NCI-H1417 treated with DMSO at 0.1 percent for 48 hours (cell line): ENCODE data around the gene FAM83G.
"Not testable (repeated sequence)": the region's sequence is repeated elsewhere in the genome, so short reads cannot be mapped to it uniquely, and the experiment has no call there.

Experiments used
- DNase-seq: peaks from one replicate; lab custom pipeline; 2025; lab: John Stamatoyannopoulos, UW

The FAM83G gene

DNA sequence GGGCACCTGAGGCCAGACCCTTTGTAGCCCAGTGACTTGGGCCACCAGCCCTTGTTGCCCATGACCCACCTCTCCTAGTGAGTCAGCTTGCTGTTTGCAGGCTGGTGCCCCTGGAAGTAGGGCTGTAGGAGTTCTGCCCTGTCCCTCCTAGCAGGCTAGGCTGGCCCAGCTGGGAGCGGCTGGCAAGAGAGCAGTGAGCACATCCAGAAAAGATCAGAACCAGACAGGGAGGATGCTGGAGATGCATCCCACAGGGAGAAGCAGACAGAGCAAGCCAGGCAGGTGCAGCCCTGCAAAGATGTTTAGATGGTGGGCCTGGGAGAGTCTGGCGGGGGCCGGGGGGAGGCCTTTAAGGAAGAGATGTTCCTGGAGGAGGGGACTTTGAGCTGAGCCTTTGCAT lies 50.2 kb downstream of the FAM83G start:
- DNase-seq, result no peak

DNA sequence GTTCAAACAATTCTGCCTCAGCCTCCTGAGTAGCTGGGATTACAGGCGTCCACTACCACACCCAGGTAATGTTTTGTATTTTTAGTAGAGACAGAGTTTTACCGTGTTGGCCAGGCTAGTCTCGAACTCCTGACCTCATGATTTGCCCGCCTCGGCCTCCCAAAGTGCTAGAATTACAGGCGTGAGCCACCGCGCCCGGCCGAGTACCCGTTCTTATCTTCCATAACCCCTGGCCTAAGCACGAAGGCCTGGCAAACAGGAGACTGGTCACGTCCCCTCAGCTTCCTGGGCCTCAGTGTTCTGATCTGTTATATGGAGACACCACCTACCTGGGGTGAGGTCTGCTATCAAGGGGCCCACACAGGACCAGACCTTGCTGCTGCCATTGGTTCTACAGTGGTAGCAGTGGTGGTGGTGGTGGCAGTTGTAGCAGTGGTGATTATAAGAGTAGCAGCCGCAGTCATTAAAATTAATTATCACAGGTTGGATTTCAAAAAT lies 51.3 kb downstream of the FAM83G start:
- DNase-seq, result no peak

DNA sequence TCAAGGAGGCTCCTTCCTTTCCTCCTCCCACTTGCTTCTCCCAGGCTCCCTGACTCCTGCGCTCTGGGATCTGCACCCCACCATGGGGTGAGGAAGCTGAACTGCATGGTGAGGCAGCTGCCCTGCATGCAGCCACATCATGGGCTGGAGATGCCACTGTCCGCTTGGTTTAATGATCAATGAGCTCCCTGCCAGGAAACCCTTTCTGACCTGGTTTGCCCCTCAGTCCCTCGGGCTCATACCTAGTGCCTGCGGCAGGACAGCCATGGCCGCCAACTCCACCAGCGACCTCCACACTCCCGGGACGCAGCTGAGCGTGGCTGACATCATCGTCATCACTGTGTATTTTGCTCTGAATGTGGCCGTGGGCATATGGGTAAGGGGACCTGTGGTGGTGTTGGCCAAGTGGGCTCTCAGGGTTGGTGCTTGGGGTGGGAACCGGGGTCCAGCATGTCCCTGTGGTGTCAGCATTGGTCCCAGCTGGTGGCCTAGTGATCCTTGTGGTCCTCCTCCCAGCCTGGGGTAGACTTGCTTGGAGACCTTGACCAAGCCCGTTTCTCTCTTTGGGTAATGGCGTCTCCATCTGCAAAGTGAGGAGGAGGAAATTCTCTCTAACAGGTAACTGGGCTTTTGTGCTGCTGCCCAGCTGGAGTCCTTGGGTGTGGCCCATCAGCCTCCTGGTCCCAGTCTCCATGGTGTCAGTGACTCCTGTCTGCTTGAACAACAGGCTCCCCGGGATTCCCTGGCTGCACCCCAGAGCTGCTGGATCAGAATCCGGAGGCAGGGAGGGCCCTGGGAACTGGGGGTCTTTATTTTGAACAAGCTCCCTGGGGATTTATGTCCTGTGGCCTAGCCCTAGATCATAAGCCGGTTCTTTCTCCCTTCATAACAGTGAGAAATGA lies 52.4 kb downstream of the FAM83G start, which contains the start of gene SLC5A10:
SLC5A10 (plus strand) TSS at position 225 of the 902 bp plus-strand sequence; CDS start at position 266, 41 bp downstream.
- DNase-seq, result no peak

DNA sequence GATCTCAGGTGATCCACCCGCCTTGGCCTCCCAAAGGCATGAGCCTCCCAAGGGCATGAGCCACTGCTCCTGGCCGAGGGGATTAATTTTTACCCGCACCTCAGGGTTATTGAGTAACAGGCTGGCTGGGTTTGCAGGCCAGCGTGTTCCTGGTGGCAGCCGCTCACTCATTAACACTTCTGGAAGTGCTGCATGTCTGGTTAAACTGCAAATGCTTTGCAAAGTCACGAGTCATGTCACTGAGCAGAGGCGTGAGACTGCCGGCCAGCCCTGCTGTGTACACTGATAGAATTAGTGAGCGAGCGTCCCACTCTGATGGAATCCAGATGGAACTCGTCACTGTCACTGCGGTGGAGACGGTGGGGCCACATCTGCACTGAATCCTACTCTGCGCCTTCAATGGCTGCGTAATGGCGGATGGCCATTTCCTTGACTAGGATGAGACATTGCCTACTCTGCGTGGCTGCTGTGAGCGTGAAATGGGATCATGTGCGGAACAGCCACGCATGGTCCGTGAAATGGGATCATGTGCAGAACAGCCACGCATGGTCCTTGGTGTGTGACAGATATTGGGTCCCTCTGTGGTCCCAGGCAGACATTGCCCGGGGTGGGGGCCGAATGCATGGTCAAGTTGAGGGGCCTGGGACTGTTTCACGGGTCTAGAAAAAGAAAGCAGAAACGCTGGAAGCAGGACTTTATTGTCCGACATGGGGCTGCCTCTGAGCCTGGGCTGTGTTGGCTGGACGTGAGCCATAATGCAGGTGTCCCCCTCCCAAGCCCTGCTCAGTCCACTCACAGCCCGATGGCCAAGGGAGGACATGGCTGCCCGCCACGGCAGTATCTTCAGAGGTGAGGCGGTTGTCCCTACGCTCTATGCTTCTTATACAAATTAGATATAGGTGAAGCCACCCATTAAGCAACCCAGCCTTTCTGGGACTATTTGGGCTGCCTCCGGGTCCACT lies 53.3 kb downstream of the FAM83G start:
- no peak for DNase-seq

DNA sequence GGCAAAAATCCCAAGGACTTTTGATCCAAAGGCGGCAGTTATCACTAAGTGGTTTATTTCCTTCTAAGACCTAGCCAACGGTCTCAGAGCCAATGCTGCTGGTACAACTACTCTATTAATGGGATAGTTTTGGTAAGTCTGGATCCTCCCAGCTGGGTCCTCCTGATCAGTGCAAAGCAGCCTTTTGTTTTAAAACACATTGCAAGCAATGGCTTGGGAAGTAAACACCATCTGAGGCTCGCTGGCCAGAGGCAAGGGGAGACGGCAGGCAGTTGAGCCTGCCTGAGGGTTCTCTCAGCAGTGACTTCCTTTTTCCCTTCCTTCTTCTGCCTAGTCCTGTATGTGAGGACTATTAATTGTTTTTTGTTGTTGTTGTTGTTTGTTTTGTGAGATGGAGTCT lies 54.2 kb downstream of the FAM83G start:
- no peak for DNase-seq

DNA sequence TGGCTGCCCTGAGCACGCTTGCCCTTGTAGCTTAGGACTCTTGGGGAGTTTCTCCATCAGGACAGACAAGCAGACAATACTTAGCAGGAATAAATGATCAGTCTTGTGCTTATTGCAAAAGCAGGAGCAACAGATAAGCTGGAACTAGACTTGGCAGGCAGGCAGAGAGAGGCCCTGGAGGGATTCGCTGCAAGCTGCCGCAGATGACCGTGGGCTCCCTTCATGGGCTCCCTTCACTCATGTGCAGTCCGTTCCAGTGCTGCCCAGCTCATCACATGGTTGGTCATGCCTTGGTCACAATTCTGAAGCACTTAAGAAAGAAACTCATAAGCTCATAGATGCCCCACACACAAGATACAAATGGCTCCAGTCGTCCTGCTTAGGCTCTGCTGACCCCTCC lies 55.0 kb downstream of the FAM83G start:
- DNase-seq, result no peak

DNA sequence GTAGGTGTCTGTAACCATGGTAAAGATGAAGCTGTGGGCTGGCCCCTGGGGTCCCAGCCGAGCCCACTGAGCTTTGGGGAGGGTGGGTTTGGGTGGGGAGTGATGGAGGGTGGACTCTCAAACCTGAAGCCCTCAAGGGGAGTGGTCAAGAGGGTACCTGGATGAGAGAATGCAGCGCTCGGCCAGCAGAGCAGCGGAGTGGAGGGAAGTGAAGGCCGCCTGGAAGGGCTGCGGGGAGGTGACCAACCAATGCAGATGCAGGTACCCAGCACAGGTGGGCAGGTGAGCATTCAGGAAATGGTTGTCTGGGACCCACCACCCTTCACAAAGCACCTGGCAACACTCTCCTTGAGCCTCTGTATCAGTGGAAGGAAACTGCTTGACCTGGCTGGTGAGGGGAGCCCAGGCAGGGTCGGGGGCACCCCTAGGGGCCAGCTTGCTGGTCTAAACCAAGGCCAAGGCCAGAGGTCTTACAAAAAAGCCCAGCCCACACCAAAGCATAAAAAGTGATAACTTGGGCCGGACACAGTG lies 56.0 kb downstream of the FAM83G start:
- no peak for DNase-seq

DNA sequence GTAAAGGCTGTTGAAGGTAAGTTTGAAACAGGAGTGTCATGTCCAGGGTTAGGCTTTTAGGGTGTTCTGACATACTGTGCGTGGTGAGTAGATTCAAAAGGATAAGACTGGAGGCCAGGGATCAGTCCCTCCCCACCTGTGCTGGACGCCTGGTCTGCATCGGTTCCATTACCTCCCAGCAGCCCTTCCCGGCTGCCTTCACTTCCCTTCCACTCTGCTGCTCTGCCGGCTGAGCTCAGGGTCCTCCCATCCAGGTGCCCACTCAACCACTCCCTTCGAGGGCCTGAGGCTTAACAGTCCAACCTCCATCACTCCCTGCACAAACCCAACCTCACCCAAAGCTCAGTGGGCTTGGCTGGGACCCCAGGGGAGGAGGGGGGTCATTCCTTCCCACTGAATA lies 56.7 kb downstream of the FAM83G start:
- DNase-seq, result no peak

DNA sequence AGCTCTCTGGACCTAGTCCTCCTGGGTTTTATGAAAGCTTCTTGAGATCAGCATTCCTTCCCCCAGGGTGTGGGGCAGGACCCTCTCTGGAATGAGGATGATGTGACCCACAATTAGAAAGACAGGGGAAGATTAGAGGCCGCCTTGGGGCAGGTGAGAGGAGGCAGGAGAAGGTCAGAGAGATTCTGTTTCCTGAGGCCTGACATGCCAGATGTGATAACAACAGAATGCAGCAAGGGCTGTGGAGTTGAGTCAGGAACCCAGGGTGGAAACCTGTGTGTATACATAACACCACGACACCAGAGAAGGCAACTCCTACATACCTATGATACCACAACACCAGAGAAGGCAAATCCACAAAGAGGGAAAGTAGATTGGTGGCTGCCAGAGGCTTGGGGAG lies 58.0 kb downstream of the FAM83G start:
- no peak for DNase-seq

DNA sequence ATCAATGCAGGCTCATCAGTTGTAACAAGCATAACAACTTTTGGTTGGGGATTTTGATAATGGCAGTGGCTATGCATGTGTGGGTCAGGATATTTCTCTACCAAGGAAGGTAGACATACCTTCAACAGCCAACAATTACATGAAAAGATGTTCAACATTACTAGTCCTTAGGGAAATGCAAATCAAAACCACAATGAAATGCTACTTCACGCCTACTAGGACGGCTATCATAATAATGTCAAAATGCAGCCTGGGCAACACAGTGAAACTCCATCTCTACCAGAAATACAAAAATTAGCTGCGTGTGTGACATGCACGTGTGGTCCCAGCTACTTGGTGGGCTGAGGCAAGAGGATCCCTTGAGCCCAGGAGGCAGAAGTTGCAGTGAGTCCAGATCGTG lies 59.9 kb downstream of the FAM83G start:
- no peak for DNase-seq

DNA sequence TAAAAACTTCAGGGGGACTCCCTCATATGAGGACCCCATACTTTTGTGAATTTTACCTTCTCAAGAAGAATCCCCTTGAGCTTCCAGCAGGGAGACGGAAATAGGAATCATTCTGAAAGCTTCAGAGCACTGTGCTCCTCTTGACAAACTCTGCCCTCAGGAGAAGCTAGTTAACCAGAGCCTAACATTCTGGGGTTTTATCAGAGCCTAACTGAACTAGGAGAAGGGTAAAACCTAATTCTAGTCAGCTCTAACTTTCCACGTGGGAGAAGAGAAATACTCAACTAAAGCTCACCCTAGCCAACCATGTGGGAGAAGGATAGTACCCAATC lies 65.9 kb downstream of the FAM83G start:
- DNase-seq, result no peak

DNA sequence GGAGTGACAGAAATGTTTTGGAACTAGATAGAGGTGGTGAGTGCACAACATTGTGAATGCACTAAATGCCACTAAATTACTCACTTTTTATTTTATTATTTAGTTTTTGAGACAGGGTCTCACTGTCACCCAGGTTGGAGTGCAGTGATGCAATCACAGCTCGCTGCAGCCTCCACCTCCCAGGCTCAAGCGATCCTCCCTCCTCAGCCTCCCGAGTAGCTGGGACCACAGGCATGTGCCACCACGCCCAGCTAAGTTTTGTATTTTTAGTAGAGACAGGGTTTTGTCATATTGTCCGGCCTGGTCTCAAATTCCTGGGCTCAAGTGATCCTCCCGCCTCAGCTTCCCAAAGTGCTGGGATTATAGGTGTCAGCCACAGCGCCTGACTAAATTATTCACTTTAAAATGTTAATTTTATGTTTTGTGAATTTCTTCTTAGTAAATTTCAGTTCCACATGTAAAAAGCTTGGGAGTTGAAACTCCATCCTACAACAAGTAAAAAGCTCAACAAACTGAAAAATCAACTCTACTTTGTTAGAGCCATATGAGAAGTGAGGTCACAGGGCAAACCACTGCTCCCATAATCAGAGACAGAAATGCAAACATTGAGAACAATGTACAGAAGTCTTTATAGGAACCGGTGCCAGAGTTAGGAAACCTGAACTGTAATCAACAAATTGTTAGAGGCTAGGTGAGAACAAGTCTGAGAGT lies 66.4 kb downstream of the FAM83G start:
- no peak for DNase-seq

DNA sequence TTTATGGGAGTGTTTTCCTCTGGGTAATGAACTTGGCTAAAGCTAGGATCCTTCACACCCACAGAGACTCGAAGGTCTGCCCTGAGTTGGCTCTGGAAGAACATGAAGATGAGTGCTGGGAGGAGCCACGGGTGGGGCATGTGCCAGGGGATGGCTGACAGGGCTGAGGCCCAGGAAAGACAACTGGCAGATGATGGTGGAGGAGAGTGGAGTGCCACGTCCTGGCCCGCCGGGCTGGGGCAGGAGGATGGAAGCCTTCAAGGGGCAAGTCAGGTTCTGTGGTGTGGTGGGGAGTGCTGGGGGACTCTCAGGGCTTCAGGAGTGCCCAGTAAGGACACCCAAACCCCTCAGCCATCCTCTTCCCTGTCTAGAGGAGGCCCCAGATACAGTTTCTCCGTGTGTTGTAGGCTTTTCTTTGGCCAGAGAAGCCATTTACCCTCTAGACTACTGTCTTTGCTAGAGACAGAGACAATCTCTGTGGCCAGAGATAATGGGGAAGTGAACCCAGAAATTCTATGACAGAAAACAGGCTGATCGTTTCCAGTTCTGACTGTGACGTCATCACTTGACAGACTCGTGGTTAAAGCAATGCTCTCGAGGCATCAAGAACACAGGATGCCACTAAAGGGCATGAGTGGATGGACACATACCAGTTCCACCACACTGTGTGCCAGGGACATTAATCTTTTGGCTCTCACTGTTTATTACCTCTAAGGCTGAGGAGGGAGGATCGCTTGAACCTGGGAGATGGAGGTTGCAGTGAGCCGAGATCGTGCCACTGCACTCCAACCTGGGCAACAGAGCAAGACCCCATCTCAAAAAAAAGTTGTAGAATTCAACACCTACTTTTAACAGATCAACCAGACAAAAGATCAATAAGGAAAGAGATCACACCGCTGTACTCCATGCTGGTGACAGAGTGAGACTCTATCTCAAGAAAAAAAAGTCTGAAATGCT lies 71.2 kb downstream of the FAM83G start:
- no peak for DNase-seq

DNA sequence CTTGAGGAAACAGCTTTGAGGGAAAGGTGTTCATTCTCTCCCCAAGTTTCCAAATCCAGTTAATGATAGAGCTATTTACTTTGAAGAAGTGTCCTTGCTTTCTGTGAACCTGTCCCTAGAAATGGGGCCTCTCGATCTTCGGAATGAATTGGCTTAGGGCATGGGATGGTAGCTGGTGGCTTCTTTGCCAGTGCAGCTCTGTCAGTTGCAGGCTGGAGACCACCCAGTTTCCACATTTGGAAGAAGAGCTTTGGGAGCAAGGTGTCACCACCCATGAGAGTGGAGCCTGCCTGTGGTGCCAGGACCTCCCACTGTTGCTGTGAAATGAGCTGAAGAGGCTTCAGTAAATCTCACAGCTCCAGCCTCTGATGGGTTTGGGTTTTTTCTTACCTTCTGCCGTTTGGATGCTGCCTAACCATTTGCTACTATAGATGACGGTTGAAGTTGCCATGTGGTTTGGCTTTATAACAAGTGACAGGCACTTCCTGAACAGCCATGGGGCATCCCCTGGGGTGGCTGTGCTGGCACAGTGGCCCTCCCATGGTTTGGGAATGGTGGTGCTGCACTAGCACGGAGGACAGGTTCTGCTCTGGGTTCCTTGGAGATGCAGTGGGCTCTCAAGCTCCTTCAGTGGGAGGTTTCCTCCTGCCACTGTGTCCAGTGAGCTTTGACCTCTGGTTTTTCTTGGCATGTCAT lies 72.1 kb downstream of the FAM83G start:
- DNase-seq, result no peak

DNA sequence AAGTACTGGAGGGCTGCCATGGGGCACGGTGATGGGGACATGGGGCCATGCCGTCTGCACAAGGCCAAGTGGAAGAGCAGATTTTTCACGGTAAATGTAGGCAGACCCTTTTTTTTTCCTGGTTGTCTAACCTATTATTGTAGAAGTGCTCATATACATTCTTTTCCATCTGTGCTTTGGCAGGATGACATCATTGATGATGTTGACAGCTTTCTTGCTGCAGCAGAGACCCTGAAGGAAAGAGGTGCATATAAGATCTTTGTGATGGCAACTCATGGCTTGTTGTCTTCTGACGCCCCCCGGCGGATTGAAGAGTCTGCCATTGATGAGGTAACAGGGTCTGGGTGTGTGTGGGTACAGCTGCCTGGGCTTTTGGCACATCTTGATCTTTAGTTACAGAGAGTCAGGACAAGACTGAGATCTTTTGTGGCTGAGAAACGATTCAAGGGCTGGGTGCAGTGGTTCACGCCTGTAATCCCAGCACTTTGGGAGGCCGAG lies 75.9 kb downstream of the FAM83G start:
- no peak for DNase-seq

DNA sequence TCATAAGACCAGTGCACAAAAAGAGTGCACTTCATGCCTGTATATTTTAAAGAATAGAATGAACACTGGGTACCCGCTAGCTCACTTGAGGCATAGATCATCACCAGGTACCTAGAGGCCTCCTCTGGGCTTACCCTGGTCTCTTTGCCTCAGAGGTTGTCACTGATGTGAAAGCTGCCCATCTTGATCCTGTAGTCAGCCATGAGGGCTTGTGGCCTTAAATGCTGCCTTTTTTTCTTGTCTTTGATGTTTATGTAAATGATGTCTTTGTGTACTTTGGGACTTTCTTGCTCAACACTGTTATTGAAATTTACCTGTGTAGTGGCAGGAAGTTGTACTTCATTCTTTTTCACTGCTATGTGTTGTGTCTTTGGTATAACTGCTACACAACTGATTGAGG lies 79.4 kb downstream of the FAM83G start:
- no peak for DNase-seq

DNA sequence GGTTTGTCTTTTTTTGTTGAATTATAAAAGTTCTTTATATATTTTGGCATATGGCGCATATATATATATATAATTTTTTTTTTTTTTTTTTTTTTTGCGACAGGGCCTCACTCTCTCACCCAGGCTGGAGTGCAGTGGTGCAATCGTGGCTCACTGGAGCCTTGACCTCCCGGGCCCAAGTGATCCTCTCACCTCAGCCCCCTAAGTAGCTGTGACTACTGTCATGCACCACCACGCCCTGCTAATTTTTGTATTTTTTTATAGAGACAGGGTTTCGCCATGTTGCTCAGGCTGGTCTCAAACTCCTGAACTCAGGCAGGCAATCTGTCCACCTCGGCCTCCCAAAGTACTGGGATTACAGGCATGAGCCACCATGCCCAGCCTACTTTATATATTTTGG lies 82.0 kb downstream of the FAM83G start:
- DNase-seq, result not testable (repeated sequence)

DNA sequence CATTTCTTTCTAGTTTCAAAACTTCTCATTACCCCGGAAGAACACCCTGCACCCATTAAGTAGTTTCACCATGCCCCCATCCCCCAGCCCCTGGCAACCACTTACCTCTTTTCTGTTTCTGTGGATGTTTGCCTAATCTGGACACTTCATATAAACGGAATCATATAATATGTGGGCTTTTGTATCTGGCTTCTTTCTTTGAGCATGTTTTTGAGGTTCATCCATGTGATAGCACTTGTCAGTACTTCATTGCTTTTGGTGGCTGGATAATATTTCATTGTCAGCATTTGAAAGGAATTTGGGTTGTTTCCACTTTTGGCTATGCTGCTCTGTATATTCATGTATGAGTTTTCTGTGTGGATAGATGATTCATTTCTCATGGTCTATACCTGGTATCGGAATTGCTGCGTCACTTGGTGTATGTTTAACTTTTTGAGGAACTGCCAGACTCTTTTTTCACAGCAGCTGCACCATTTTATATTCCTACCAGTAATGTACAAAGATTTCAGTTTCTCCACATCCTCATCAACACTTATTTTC lies 82.6 kb downstream of the FAM83G start:
- no peak for DNase-seq

DNA sequence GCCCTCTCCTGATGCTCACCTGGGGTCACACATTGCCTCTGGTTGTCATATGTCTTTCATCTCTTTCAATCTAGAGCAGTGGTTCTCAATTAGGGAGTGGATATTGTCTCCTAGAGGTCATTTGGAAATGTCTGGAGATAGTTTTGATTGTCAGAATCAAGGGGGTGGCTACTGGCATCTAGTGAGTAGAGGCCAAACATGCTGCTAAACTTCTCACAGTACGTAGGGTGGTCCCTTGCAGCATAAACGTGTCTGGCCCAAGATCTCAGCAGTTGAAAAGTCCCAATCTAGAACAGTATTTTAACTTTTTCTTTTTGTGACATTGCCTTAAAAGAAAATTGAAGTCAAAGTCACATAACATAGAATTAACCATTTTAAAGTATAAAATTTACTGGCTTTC lies 83.1 kb downstream of the FAM83G start:
- DNase-seq, result no peak
